K562 (cell line): Measurements from ENCODE around the gene RPL10A. TPM values are rescaled to one million over a fixed set of nuclear protein-coding genes. Genes with fewer than 3 reads are reported as not detected.

Experiments
- BCL6 ChIP-seq: fragments of 250-450 bp; sonication (Bioruptor Pico); IDR thresholded peaks from 2 replicates; pipeline ENCODE4 v1.4.0; 2020
- BCOR ChIP-seq: fragments of 450-650 bp; IDR thresholded peaks from 2 replicates; pipeline ENCODE4 v1.6.1; 2016
- EHMT2 ChIP-seq: fragments of 450-650 bp; IDR thresholded peaks from 2 replicates; pipeline ENCODE4 v1.6.1; 2018; ENCODE audit warnings: antibody characterized with exemption
- GATAD2A ChIP-seq: fragments of 450-650 bp; IDR thresholded peaks from 2 replicates; pipeline ENCODE4 v1.6.1; 2017
- HDAC2 ChIP-seq: fragments of 450-650 bp; IDR thresholded peaks from 2 replicates; pipeline ENCODE4 v1.6.1; 2016; ENCODE audit warnings: mild to moderate bottlenecking
- ILK ChIP-seq: fragments of 450-650 bp; IDR thresholded peaks from 2 replicates; pipeline ENCODE4 v1.6.1; 2016; ENCODE audit warnings: missing genetic modification characterization, low read depth, mild to moderate bottlenecking, missing compliant biosample characterization, moderate library complexity, borderline replicate concordance
- KDM1A ChIP-seq, 2 experiments: fragments of 450-650 bp; IDR thresholded peaks; 2 replicates each; pipeline ENCODE4 v1.6.1; 2016; ENCODE audit warnings: mild to moderate bottlenecking in 2 of 2
- MTF1 ChIP-seq: fragments of 250-450 bp; sonication (Bioruptor Pico); IDR thresholded peaks from 2 replicates; pipeline ENCODE4 v1.9.0; 2021; ENCODE audit warnings: moderate library complexity, mild to moderate bottlenecking, inconsistent platforms, borderline replicate concordance
- NFATC3 ChIP-seq: fragments of 450-650 bp; IDR thresholded peaks from 2 replicates; pipeline ENCODE4 v1.6.1; 2017; ENCODE audit warnings: mild to moderate bottlenecking
- NUFIP1 ChIP-seq: fragments of 450-650 bp; IDR thresholded peaks from 2 replicates; pipeline ENCODE4 v1.6.1; 2018; ENCODE audit not compliant: partially characterized antibody
- PHF21A ChIP-seq: fragments of 450-650 bp; IDR thresholded peaks from 2 replicates; pipeline ENCODE4 v1.6.1; 2017; ENCODE audit warnings: low read depth, borderline replicate concordance
- POLR2B ChIP-seq: fragments of 450-650 bp; IDR thresholded peaks from 2 replicates; pipeline ENCODE4 v1.6.1; 2018; ENCODE audit warnings: low read depth; ENCODE audit not compliant: partially characterized antibody
- PTBP1 ChIP-seq: fragments of 200-400 bp; formaldehyde crosslinking; IDR thresholded peaks from 2 replicates; pipeline ENCODE4 v1.6.1; 2017; ENCODE audit warnings: low read depth, low read length
- SLC30A9 ChIP-seq: fragments of 250-450 bp; sonication (Bioruptor Pico); IDR thresholded peaks from 2 replicates; pipeline ENCODE4 v1.8.0; 2022; ENCODE audit warnings: mild to moderate bottlenecking, moderate library complexity
- SP2 ChIP-seq: IDR thresholded peaks from 2 replicates; pipeline ENCODE4 v1.6.1; 2011; ENCODE audit warnings: mild to moderate bottlenecking, low read depth, low read length, moderate library complexity; ENCODE audit not compliant: poor library complexity, severe bottlenecking; ENCODE audit errors: extremely low read depth
- SRSF3 ChIP-seq: fragments of 200-400 bp; formaldehyde crosslinking; IDR thresholded peaks from 2 replicates; pipeline ENCODE4 v1.6.1; 2016; ENCODE audit warnings: mild to moderate bottlenecking, low read length, moderate library complexity; ENCODE audit not compliant: insufficient read depth
- ZC3H4 ChIP-seq: sonication (generic); formaldehyde crosslinking; IDR thresholded peaks from 2 replicates; pipeline ENCODE4 v1.9.0; 2021; ENCODE audit warnings: missing genetic modification reagents, borderline replicate concordance
- ZNF140 ChIP-seq: fragments of 250-450 bp; sonication (Bioruptor Pico); IDR thresholded peaks from 2 replicates; pipeline ENCODE4 v1.8.0; 2021; ENCODE audit warnings: moderate library complexity, mild to moderate bottlenecking, inconsistent platforms
- ZNF384 ChIP-seq: IDR thresholded peaks from 2 replicates; pipeline ENCODE4 v1.6.1; 2012; ENCODE audit warnings: low read depth, low read length, improper control_type of control experiment
- ZNF507 ChIP-seq: conservative IDR thresholded peaks from 2 replicates; pipeline ENCODE4 v1.6.1; 2017; ENCODE audit warnings: missing genetic modification characterization, missing compliant biosample characterization
- polyA plus RNA-seq, 8 experiments: library from polyadenylated mRNA; depleted of rRNA in 4 of 8; stranded (reverse) in 5 of 8; unstranded in 3 of 8; fragments of >200 nt; fragmentation: Nextera tagmentation in 2 of 8; fragmentation: Illumina TruSeq in 1 of 8; extraction: Ambion mirVana in 2 of 8; extraction: Trizol in 1 of 8; gene quantifications; 2 replicates each; pipeline versions ENCODE4 v1.2.1 to v1.2.3, GENCODE V29; 2011 to 2014; ENCODE audit warnings: inconsistent platforms in 1 of 8, missing spikeins in 1 of 8
- total RNA-seq, 7 experiments: library from RNA; depleted of rRNA in 6 of 7; stranded (reverse); fragments of >200 nt in 6 of 7; fragmentation: Illumina TruSeq in 2 of 7; extraction: Trizol in 2 of 7; gene quantifications; 2 replicates each; pipeline versions ENCODE4 v1.2.1 to v1.2.3, GENCODE V29; 2011 to 2021; ENCODE audit warnings: low replicate concordance in 1 of 7
- TF ChIP-seq, protein P1 (sequence below): sonication (generic); formaldehyde crosslinking; IDR thresholded peaks from 2 replicates; pipeline ENCODE4 v1.5.0; 2020; ENCODE audit warnings: missing genetic modification reagents
- TF ChIP-seq, protein P2 (sequence below), 2 experiments: fragments of 450-650 bp; IDR thresholded peaks; 2 replicates each; pipeline ENCODE4 v1.6.1; 2016
- TF ChIP-seq, protein P3 (sequence below): IDR thresholded peaks from 2 replicates; pipeline ENCODE4 v1.6.1; 2014; ENCODE audit warnings: antibody characterized with exemption
- TF ChIP-seq, protein P4 (sequence below): fragments of 200-400 bp; formaldehyde crosslinking; IDR thresholded peaks from 2 replicates; pipeline ENCODE4 v1.6.1; 2017; ENCODE audit warnings: mild to moderate bottlenecking, low read depth, low read length, moderate library complexity
- TF ChIP-seq, protein P5 (sequence below): IDR thresholded peaks from 2 replicates; pipeline ENCODE4 v1.6.1; 2011; ENCODE audit not compliant: insufficient read length; ENCODE audit errors: extremely low read depth

RPL10A gene
- total and polyA plus RNA-seq, 9 of the 15 experiments (the other 6 are each of a cell fraction or from before 2014, with no cell fraction given) = 1,589 to 3,237 (median 2,116) TPM

DNA sequence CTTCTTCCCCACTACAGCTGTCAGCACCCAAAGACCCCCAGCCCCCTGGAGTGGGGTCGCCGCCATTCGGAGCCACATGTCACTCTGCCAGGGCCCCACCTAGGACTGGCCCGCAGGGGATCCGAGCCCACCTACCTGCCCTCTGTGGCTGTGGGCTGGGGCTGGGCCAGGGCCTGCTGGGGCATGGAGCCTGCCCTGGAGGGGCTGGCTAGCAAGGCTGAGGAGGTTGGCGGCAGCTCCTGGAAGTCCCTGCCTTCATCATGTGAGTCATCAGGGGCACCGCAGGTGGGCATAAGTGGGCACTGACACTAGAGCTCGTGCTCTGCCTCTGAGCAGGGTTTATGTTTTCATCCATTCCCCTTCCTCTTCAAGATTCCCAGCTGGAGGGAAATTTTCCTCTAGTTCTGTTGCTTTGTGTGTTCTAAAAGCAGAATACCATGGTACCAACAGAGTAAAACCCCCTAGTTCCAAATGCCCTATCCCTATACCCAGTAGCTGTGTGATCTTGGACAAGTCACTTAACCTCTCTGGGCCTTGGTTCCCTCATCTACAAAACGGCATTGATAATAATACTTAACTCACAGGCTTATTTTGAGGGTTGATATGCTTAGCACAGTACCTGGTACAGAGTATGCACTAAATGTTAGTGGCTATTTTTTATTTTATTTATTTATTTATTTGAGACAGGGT lies 24.7 kb upstream of the RPL10A start (continued):
- TF ChIP-seq MTF1 (CRISPR knock-in tag) (no peak), SLC30A9 (CRISPR knock-in tag) (no peak), SP2 (no peak), BCL6 (CRISPR knock-in tag) (no peak), KDM1A (IDR thresholded peaks at IDR 0.05) (peak; percentile 56 to 60; a peak in 3 of 4 replicates), SRSF3 (no peak), ZNF384 (no peak), HDAC2 (peak; percentile 33; the same call in 1 of the 2 replicates), NFATC3 (no peak), GATAD2A (no peak), BCOR (peak; percentile 94), POLR2B (no peak), ILK (tag) (no peak), NUFIP1 (no peak), ZC3H4 (CRISPR knock-in tag) (no peak), PTBP1 (no peak), ZNF140 (CRISPR knock-in tag) (no peak), ZNF507 (tag) (no peak), PHF21A (no peak), EHMT2 (no peak)
- TF ChIP-seq, protein P1, sequence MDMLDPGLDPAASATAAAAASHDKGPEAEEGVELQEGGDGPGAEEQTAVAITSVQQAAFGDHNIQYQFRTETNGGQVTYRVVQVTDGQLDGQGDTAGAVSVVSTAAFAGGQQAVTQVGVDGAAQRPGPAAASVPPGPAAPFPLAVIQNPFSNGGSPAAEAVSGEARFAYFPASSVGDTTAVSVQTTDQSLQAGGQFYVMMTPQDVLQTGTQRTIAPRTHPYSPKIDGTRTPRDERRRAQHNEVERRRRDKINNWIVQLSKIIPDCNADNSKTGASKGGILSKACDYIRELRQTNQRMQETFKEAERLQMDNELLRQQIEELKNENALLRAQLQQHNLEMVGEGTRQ = no peak
- TF ChIP-seq, protein P2, sequence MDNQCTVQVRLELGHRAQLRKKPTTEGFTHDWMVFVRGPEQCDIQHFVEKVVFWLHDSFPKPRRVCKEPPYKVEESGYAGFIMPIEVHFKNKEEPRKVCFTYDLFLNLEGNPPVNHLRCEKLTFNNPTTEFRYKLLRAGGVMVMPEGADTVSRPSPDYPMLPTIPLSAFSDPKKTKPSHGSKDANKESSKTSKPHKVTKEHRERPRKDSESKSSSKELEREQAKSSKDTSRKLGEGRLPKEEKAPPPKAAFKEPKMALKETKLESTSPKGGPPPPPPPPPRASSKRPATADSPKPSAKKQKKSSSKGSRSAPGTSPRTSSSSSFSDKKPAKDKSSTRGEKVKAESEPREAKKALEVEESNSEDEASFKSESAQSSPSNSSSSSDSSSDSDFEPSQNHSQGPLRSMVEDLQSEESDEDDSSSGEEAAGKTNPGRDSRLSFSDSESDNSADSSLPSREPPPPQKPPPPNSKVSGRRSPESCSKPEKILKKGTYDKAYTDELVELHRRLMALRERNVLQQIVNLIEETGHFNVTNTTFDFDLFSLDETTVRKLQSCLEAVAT (IDR thresholded peaks at IDR 0.05) = no peak
- TF ChIP-seq, protein P3, sequence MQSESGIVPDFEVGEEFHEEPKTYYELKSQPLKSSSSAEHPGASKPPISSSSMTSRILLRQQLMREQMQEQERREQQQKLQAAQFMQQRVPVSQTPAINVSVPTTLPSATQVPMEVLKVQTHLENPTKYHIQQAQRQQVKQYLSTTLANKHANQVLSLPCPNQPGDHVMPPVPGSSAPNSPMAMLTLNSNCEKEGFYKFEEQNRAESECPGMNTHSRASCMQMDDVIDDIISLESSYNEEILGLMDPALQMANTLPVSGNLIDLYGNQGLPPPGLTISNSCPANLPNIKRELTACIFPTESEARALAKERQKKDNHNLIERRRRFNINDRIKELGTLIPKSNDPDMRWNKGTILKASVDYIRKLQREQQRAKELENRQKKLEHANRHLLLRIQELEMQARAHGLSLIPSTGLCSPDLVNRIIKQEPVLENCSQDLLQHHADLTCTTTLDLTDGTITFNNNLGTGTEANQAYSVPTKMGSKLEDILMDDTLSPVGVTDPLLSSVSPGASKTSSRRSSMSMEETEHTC = no peak
- TF ChIP-seq, protein P4, sequence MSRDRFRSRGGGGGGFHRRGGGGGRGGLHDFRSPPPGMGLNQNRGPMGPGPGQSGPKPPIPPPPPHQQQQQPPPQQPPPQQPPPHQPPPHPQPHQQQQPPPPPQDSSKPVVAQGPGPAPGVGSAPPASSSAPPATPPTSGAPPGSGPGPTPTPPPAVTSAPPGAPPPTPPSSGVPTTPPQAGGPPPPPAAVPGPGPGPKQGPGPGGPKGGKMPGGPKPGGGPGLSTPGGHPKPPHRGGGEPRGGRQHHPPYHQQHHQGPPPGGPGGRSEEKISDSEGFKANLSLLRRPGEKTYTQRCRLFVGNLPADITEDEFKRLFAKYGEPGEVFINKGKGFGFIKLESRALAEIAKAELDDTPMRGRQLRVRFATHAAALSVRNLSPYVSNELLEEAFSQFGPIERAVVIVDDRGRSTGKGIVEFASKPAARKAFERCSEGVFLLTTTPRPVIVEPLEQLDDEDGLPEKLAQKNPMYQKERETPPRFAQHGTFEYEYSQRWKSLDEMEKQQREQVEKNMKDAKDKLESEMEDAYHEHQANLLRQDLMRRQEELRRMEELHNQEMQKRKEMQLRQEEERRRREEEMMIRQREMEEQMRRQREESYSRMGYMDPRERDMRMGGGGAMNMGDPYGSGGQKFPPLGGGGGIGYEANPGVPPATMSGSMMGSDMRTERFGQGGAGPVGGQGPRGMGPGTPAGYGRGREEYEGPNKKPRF = no peak
- TF ChIP-seq, protein P5, sequence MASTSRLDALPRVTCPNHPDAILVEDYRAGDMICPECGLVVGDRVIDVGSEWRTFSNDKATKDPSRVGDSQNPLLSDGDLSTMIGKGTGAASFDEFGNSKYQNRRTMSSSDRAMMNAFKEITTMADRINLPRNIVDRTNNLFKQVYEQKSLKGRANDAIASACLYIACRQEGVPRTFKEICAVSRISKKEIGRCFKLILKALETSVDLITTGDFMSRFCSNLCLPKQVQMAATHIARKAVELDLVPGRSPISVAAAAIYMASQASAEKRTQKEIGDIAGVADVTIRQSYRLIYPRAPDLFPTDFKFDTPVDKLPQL = no peak
